Measurements from ENCODE around the gene PRKCH.
"Not testable (repeated sequence)": the region's sequence is repeated elsewhere in the genome, so short reads cannot be mapped to it uniquely, and the experiment has no call there.

PRKCH gene

GRCh38 chr14:61461808-61462275 is 140.5 kb downstream of the PRKCH start:
- peak; percentile 90 for FAIRE-seq

- FAIRE-seq: no peak
These were observed 141.3 kb downstream of the PRKCH start for GRCh38 chr14:61462566-61463193.

DNA sequence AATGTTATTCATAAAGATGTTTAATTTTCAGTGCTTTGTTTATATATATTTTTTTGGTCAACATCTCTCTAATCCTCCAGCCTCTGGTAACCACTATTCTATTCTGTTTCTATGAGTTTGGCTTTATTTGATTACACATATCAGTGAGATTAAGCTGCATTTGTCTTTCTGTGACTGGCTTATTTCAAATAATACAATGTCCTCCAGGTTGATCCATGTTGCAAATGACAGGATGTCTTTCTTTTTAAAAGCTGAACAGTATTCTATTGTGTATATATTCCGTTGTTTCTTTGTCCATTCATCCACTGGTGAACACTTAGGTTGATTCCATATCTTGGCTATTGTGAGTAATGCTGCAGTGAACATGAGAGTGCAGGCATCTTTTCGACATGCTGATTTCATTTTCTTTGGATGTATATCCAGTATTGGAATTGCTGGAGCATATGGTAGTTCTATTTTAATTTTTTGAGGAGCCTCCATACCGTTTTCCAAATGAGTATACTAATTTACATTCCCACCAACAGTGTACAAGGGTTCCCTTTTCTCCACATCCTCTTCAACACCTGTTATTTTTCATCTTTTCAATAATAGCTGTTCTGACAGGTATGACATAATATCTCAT is 142.4 kb downstream of the PRKCH start:
- FAIRE-seq: no peak

DNA sequence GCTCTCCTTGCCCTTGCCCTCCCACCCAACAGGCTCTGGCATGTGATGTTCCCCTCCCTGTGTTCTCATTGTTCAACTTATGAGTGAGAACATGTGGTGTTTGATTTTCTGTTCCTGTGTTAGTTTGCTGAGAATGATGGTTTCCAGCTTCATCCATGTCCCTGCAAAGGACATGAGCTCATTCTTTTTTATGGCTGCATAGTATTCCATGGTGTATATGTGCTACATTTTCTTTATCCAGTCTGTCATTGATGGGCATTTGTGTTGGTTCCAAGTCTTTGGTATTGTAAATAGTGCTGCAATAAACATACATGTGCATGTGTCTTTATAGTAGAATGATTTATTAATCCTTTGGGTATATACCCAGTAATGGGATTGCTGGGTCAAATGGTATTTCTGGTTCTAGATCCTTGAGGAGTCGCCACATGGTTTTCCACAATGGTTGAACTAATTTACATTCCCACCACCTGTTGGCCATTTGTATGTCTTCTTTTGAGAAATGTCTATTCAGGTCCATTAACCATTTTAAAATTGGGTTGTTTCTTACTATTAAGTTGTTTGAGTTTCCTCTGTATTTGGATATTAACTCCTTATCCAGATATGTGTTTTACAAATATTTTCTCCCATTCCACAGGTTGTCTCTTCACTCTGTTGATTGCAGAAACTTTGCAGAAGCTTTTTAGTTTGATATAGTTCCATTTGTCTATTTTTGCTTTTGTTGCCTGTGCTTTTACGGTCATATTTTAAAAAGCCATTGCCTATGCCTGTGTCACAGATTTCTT is 143.4 kb downstream of the PRKCH start:
- FAIRE-seq: not testable (repeated sequence)

DNA sequence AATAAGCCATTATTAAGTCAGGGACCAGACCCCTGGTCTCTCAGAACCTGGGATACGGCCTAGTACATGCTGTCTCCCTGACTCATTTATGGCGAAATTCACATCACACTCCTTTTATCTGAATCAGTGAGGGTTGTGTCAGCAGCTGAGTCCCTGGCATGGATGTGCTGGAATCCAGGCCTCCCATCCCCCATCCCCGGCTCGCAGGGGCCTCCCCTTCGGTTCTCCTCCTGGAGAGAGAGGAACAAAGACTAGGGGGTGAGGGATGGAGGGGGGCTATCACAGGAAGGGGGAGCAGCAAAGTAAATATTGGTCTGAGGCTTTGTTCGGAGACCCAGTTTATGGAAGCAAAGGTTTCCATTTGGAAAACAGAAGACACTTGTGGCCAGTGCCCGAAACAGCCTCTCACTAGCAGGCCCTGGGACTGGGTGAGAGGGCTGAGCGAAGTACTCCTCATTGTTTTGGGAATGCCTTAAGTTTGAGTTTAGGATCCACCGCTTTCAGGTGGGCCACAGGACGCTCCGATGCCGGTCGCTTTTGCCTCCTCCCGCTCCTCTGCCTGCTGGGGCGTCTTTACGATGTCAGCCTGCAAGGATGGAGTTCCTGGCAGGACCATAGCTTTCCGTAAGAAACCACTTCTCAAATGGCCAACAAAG is 145.0 kb downstream of the PRKCH start:
- no peak for FAIRE-seq

- FAIRE-seq: no peak
These were observed 145.5 kb downstream of the PRKCH start for GRCh38 chr14:61466905-61467280.

DNA sequence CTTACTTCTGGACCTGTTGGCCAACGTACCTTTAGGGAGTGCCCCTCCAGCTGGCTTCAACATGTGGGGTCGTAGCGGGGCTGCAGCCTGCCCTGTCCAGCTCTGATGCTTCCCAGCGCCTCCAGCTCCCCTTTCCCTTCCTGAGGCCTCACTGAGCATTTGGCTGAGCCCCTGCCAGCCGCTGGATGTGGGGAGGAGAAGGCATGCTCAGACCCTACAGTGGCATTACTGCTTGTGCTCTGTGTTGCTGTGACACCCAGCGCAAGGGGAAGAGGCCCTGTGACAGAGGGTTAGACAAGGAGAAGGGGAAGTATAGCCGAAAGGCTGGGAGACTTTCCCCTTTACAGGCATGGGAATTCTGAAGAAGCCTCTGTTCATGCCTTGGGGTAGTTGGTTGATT is 145.9 kb downstream of the PRKCH start:
- FAIRE-seq: no peak

GRCh38 chr14:61468063-61468825 is 146.9 kb downstream of the PRKCH start:
- FAIRE-seq: no peak

DNA sequence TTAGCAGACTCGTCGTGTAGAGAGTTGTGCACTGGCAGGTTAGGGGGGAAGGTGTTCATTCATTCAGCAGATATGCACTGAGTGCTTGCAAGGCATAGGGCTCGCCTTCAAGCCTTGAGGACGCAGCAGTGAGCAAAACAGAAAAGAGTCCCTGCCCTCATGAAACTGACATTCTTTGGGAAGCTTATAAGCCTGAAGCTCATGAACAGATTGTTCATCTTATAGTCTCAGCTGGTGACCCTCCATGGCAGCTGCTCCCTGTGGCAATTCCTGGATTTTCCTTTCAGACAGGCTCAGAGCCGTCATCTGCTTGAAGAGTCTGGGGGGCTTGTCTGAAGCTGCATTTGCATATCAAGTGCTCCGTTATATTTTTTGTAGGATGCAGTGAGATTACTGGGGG is 148.4 kb downstream of the PRKCH start:
- FAIRE-seq: no peak

- no peak for FAIRE-seq
These were observed 149.0 kb downstream of the PRKCH start for GRCh38 chr14:61470261-61470960.

DNA sequence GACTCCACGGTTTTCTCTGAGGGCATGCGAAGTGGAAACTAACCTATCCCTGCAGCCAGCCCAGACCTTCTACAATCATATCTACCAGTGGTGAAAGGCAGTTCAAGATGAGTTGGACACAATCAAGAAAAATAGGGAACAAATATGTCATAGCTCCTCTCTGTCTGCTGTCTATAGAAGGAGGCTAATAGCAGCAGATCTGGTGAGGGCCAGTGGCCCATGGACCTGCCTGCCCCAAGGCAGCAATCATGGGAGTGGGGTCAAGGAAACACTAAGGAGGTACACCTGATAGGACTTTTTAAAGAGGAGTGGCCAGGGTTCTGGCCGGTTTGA is 149.5 kb downstream of the PRKCH start:
- no peak for FAIRE-seq

DNA sequence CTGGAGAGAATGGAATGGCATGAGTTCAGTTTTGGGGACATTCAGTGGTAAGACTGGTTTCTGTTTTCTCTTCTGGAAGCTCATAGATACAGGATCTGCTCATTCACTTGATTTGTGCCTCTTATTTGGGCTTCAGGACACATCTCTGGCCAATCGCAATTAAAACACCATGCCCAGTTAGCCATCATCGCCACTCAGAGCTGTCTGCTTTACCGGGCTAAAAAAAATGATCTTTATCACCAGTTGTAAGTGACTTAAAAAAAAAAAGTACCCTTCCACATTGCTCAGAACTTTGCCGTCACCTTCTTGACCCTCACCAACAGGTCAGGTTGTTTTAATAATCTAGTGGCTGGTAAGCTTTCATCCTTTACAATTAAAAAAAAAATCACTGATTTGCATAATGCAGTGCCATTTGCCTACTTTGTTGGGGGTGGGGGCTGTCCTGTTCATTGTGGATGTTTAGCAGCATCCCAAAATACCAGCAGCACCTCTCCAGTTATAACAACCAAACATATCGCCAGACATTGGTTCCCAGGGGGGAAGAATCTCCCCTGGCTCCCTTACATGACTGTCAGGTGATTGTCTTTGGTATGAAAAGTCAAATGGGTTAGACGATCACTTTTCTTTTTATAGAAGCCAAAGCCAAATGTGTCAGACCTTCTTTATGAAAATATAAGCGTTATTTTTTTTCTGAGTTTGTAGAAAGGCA is 150.1 kb downstream of the PRKCH start:
- no peak for FAIRE-seq

DNA sequence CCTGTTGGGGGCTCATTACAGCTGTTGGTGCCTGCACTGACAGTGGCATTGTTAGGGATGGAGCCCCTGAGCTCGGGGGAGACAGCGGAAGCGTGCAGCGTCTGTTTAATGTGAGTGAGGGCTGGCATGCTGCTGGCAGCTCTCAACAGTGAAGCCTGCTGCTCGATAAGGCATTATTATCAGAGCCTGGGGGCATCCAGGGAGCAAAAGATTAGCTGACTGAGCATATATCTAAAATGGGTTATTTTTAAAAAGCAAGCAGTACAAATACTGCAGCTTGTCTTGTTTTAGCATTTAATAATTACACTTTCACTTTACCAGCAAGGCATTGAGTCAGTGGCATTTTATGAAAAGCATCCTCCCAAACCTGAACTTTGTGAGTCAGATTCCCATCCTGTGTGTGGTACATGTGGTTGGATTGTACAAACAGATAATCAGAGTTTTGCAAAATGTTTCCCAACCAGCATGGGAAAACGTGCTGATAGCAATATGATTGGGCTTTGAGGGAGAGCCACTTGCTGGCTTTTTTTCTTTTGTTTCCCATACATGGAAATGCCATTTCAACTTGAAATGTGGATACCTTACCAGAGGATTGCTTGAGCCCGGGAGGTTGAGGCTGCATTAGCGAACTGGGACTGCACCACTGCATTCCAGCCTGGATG is 150.8 kb downstream of the PRKCH start:
- FAIRE-seq: no peak

DNA sequence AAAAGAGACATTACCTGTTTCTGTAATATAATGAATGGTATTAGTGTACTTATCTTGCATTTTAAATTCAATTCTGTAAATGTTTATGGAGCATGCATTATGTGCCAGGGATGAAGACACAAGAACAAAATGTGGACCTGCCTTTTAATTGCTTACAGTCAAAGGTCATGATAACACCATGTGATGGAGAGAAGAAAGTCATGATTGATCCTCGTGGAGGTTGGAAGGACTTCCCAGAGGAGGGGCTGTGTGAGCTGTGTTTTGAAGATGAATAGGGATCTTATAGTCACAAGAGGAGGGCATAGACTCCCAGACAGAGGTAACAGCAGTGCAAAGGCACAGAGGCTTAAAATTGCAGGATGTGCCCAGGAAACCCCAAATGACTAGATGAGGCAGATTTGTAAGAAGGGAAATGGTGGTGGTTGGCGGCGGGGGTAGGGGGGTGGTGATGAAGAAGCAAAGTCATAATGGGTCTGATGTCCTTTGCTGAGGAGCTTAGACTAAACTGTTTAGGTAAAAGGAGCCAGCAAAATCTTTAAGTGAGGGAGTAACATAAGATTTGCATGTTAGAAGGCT is 151.5 kb downstream of the PRKCH start:
- FAIRE-seq: no peak

DNA sequence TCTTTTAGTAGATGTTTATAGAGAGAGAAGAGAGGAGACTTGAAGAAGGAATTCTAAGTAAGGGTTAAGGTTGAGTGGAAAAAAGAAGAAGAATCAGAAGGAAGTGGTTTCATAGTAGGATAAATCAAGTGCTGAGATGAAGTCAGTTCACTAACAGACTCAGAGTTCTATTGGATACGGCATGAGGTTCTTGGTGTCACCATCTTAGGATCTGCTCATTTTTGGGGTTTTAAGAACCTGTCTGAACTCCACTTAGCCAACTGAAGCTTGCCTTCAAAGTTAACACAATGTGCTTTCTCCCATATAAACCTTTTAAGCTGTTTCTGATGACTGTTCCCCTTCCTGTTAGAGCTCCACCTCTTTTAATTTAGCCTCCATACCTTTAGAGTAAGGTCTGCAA is 152.6 kb downstream of the PRKCH start:
- FAIRE-seq: no peak

GRCh38 chr14:61474701-61475100 is 153.3 kb downstream of the PRKCH start:
- no peak for FAIRE-seq

- peak; percentile 61 for FAIRE-seq
These were observed 153.9 kb downstream of the PRKCH start for GRCh38 chr14:61475316-61475715.

- FAIRE-seq: no peak
These were observed 154.8 kb downstream of the PRKCH start for GRCh38 chr14:61476105-61476753.

GRCh38 chr14:61476754-61477410 is 155.5 kb downstream of the PRKCH start:
- no peak for FAIRE-seq
